NCI-H2107 (cell line): Measurements from ENCODE around the gene CAPSL.
"Not testable (repeated sequence)": the region's sequence is repeated elsewhere in the genome, so short reads cannot be mapped to it uniquely, and the experiment has no call there.

Experiments
- DNase-seq: peaks from one replicate; lab custom pipeline; 2025; lab: John Stamatoyannopoulos, UW

The CAPSL gene

DNA sequence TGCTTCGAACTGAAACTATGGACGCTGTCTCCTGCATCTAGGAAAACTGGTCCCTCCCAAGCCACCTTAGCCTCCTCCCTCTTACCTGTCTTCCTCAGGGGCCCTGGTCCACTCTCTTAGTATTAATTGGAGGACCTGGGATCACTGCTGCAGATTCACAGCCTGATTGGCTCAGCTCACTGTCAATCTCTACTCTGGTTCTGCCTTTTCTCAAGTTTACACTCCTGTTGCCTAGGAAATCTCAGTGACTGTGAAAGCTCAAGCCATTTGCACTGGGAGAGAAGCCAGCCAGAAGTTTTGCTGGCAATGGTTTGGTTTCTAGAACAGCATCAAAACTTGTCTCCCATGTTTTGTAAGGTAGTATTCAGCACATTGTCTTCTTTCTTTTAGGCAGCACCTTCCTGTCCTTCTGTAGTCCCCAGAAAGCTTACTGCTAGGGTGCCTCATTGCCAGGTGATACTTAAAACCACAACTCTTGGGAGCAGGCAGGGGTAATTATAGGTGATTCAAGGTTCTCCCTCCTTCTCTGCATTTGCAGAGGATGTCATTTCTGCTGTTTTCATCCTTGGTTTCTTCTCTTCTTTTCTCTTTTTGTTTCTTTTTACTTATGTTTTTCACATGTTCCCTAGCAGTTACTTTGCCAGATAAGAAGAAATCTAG lies at the start of gene CAPSL:
Gene CAPSL, minus strand, starts transcription at position 55 of the 660 bp plus-strand sequence. CDS start 17,502 bp downstream, outside the sequence.
- peak; percentile 20 for DNase-seq

DNA sequence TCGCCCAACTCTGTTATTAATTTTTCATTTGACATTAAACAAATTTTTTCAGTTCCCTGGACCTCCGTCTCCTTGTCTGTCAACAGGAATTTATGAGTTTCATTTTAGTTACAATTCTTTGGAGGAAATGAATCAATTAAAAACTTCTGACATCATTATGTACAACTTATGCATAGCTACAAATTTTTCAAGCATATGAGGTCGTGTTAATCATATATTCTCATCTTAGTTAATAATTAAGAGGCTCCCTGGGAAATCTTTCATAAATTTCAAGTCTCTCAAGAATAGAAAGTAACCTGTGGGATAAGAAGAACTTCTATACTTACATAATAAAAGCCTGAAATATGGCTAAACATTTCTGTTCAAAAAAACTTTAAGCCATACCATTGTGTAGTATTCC lies 49.4 kb upstream of the CAPSL start:
- no peak for DNase-seq

DNA sequence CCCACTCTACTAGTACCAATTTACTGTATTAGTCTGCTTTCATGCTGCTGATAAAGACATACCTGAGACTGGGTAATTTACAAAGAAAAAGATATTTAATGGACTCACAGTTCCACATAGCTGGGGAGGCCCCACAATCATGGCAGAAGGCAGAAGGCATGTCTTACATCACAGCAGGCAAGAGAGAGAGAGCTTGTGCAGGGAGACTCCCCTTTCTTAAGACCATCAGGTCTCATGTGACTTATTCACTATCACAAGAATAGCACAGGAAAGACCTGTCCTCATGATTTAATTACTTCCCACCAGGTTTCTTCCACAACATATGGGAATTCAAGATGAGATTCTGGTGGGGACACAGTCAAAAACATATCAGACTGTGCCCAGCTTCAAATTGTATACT lies 41.3 kb upstream of the CAPSL start:
- DNase-seq: no peak

DNA sequence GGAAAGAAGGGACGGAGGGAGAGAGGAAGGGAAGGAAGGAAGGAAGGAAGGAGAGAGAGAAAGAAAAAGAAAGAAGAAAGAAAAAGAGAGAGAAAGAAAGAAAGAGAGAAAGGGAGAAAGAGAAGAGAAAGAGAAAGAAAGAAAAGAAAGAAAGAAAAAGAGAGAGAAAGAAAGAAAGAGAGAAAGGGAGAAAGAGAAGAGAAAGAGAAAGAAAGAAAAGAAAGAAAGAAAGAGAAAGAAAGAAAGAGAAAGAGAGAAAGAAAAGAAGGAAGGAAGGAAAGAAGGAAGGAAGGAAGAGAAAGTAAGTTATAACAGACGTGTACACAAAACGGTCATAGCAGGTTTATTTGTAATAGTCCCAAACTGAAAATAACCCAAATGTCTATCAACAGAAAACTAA lies 38.4 kb upstream of the CAPSL start:
- not testable (repeated sequence) for DNase-seq

DNA sequence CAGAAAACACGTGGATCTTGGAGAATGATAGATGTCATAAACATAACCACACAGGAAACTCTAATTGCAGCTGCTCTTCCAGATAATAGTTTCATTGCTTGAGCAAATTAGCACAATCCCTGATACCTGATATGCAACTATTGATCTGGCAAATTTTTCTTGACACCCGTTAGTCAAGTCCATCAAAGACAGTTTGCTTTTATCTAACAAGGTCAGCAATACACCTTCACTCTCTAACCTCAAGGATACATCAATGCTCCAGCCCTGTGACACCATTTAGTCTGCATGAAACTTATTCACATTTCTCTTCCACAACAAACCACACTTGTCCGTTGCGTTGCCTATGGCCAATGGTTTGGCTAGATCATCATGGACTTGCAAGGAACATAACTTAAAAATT lies 36.1 kb upstream of the CAPSL start:
- DNase-seq: no peak

DNA sequence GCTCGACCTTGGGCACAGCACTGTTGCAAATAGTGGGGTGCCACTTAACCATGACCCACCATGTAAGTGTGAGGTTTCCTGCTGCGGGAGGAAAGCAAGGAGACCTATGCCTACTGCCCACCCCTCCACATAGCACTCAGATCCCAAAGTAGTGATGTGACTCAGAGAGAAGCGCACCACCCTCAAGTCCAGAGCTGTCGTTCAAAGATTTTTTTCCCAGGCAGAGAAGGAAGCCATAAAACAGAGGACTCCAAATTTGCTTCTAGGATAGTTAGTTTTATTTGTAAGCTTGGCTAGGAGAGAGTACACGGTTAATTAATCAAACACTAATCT lies 33.4 kb upstream of the CAPSL start:
- DNase-seq: no peak

DNA sequence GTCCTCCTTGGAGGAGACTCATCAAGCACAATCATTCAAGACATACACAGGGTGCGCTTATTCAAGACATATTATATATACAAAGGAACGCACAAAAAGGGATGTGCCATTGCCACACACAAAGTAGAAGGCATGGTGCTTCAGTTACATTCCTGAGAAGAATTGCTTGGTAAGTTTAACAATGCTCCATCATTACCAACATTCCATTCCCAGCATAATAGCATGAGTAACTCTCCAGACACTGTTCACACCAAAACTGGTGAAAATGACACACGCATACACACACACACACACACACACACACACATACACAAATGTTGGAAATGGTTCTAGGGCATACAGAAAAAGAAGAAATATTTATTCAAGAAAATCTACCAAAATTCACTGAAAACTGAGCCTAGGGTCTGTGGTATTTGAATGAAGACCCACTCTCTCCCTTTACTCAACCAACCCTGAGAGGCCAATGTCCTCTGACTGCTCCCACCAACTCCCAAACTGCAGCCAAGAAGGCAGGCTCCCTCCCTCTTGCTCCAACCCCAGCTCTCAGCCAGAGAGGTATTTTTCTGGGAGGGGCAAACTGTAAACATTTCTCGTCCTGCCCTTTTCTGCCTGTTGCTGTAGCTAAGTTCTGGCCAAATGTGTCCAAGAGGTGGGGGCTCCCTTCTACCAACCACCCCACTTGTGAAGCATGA lies 32.9 kb upstream of the CAPSL start:
- DNase-seq: no peak

DNA sequence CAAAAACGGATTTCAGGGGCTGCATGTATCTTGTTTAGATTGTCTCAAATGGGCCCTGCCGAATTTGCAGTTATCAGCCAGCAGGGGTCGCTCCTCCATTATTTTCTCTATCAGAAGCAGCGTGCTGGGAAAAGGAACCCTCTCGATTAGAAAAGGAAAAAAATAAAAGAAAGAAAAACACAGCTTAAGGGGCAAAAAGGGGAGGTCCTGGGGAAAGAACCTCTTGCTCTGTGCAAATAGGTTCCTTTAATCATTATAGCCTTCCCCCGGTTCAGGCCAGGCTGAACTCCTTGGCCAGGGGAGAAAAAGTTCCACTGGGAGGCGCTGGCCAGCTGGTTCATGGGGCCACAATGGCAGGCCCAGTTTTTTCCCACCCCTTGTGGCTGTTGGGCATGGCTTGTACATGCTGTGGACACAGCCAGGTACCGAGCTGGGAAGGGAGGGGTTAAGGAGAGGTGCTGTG lies 25.0 kb upstream of the CAPSL start:
- no peak for DNase-seq

DNA sequence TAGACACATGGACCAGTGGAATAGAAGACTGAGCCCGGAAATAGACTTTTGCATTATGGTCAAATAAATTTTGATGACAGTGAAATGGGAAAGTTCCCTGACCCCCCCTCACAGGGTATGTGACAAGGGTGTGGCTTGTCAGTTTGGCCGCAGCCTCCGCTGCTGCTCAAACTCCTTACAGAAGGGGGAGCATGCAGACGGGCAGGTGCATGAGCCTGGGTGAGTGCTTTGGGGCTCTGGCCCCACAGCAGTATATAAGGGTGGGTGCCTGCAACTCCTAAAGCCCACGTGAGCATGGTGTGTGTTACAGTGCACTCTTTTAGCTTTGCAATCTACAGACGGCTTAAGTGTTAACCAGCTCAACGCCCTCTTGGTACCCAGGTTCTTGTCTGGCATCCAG lies 21.9 kb upstream of the CAPSL start:
- no peak for DNase-seq

DNA sequence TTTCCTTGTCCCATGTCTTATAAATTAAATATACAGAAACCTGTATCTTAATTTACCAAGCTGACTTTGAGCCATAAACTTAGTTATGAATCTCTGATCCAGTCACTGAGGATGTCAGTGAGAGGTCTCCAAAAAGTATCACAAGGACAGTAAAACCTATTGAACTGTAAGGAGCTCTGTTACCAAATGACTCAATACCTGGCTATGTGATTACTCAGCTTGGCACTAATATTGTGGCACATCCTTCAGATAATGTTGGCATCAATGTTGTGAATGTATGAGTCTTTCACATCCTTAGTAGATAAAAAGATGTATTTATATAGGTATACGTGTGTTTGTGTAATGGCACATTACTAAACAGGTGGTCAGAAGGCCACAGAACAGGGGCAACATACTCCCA lies 18.0 kb upstream of the CAPSL start:
- DNase-seq: no peak

DNA sequence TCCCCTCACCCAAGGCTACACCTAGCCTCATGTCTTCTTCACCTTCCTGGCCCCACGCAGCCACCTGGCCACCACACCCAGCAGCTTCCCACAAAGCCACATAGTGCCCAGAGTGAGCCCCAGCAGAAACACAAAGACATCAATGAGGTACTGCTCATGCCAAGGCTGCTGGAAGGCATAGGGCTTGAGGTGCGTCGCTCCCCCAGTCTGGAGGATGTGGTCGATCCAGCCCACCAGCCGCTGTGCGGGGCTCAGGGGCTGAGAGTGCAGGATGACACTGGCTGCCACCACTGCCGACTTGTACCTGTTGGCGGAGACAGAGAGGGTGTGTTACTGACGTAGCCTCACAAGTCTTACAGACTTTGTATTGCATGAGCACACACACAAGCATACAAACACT lies 15.8 kb upstream of the CAPSL start:
- no peak for DNase-seq

DNA sequence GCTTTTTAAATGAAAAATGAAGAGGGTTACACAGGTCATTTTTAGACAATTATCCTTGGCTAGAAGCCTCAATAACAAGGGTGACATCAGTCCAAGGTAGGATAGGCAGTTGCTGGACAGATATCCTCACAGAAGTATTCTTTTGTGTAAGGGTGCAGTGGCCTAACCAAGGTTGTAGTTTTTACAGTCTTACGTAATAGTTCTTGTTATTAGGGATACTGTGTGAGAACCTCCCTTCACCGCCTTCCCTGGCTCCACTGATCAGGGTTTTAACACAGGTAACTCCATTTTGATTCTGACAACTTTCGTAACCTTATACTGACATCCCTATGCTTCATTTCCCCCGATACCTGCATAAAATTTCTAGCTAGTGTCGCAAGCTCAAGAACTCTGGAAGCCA lies 8.7 kb upstream of the CAPSL start:
- no peak for DNase-seq

DNA sequence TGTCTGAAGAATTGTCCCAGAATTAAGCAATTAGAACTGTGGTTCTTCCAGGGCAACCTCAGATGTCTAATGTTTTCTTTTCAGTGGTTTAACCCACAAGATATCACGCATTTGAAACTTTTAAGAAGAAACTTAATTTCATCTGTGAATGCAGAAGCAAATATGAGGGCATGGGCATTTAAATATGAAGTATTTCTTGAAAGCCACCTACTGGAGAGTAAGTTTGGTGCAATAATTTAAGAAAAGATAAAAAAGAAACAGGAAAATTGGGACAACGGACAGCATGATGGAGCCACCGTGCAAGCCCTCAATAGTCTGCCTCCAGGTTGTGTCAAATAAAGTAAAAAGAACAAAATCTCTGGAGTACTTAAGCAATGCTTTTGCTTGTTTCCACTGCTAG lies 1.2 kb upstream of the CAPSL start:
- DNase-seq: no peak

DNA sequence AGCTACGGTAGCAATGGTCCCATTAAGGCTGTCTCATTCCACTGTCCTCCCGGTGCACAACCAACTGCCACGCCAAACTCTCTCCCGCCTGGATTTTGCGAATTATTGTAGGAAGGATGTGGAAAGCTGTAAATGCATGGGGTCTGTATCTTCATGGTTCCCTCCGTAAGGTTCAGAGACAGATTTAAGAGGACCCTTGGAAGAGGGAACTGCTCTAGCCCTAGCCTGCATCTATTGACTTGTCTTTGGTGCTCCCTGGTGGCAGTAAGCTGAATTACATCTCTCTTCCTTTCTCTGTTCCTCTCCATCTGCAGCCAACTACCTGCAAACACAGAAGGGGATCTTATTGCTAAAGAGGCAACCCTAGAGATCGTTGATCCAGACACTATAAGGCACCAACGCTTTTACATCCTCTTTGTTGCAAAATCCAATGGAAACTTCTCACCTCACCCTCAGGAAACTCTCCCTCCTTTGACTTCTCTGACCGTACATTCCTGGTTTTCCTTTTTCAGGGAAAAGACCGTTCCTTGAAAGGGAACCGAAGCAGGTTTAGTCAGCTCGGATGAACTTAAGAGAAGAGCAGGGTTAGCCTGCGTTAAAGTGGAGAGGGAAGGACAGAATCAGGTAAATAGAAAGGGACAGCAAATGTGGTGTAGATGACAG lies 11.9 kb downstream of the CAPSL start:
- DNase-seq: no peak

DNA sequence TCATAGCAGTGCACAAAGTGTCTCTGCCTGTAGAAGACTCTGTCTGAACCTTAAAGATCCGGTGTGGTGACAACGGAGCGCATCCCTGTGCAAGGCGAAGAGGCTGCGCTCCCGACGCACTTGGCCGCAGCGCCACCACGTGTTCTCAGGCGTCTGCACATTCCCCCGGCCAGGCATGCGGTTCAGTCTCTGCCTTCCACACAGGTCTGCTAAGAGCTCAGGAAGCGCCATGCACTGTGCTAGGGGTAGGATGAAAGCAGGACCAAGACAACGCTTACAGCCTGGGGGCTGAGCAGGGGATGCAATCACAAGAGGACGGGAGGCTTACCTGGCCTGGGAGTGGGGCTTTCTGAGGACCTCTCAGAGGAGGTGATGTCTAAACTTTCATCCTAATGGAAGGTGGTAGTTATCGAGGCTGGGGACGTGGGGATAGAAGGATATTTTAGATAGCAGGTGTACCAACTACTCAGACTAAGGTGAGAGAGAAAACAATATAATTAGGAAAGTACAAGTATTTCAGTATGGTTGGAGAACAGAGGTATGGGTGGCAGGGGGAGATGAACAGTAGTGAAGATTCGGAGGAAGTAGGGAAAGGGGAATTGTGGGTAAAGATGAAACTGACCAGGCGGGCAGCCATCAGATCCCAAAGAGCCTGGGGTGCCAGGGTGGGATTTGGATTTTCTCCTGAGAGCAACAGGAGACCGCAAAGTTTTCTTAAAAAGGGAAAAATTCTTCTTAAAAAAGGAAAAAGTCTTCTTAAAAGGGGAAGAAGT lies 13.3 kb downstream of the CAPSL start:
- no peak for DNase-seq

DNA sequence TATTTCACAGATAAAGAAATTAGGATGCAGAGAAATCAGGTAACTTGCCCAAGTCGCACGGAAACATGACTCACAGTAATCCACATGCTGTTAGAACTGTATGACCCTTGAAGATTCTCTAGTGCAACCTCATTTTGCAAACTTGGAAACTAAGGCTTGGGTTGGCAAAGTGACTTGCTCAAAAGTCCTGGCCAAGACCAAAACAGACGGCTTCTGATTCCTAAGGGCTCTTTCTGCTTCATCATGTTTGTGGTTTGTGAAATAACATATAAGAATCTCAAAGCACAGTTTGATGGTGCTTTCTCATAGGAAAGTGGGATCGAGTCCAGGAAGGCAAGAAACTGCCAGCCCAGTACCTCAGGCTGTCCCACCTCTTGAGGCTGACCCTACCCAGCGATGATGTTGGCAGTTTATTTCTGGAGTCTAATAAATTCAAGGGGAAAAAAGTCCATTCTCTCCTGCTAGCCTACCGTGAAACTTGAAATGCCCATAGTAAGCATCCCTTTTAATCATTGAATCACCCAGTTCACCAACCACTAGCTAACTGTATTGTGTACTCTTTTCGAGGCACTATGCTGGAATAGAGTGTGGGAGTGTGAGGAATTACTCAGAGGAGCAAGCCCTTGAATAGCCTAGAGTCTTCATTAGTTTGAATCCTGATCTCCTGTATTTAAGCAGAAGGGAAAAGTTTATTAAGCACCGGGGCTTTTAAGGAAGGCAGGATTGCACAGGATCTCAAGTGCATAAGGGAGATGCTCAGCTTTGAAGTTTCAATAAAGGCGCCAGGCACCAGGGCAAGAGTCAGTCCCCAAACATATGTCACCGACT lies 14.1 kb downstream of the CAPSL start:
- DNase-seq: no peak

DNA sequence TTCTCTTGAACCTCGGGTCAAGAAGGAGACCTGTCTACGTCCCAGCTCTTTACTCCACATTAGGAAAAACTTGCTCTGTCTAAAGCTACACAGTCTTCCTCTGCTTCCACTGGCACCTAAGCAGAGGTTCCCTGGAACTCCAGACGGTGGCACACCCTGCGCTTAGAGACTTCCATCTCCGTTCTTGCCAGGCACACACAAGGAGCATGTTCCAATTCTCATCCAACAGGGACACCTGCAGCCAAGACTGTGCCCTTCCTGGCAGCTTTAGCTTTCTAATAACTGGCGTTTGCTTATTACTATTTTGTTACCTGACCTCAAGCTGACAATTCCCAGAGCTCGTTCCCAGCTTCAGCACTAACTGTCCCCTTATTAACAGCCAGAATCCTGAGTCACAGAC lies 16.0 kb downstream of the CAPSL start:
- no peak for DNase-seq

DNA sequence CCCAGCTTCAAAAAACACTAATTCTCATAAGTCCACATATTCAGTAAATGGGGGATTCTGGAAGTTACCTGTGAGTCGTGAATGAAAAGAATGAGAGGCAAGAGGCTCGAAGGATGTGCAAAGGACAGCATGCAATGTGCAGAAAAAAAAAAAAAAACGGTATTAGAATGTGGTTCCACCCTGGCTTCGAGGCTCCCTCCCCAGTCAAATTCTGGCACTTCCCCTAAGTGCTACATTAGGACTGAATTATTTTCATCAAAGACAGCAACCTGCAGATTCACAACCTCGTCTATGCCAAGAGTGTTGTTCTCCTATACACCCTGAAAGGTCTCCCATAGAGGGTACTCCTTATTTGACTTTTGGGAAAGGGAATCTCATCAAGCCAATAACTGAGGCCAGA lies 16.5 kb downstream of the CAPSL start:
- DNase-seq: no peak

DNA sequence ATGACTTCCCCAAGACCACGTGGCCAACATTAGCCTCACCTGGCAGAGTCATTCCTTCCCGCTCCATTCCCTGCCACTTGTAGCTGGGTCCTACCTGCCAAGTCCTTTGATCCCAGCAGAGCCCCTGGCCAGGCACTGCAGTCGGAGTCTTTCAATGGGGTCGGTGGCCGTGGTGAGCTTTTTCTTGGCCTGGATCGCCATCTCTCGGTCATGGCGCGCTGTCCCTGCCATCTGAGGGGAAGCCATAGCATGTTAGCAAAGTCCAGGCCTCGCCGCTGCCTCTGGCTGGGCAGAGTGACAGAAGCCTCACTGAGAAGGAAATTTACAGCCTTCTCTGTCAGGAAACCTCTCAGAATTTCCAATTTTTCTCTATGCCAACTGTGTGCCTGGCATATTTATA lies 17.5 kb downstream of the CAPSL start:
- no peak for DNase-seq

DNA sequence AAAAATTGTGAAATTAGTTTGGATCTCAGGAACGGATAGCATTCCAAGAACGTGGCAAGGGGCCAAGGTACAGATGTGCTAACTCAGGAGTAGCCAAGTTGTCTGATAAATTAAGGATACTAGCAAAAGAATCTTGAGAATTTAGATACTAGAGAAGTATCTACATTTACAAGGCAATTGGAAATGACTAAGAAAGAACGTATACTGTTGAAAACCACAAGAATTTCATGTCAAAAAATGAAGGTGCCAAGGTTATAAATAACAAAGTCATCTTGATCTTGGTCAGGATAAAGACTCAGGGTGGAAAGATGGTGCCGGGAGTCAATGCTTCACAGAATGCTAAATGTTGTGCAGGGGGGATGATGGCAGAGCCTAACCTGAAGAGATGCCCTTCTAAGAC lies 19.2 kb downstream of the CAPSL start:
- no peak for DNase-seq

DNA sequence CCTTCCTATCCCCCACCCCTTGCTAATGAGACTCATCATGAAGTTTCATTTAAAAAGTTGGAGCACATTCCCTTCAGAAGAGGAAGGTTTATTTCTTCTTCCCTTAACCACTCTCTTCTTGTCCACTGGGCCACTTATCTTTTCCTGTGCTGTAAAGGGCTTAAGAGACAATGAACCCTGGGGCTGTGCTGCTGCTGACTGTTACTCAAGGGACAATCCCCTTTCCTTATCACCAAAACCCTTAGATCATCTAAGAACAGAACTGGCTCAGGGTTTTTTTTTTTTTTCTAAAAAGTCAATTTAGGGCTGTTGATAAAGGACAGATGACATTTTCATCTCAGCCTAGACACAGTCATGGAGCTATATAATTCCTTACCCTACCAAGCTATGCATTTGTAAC lies 29.6 kb downstream of the CAPSL start:
- no peak for DNase-seq

DNA sequence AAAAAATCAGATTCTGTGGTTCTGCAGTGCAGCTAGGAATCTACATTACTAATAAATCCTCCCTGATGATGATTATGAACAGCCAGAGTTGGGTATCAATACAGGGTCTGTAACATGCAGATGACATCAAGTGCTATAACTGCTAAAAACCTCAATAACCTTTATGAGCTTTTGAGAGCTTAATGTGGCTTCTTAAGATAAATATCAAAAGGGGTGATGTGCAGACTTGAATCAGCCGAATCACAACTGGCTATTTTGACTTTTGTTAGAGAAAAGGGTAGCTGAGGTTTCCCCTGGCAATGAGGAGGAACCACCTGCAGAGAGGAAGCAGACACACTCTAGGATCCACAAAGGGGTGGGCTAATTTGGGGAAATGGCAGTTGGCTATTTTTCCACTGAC lies 30.2 kb downstream of the CAPSL start:
- no peak for DNase-seq
